Activated CD8-positive, alpha-beta memory T cell treated with anti-CD3 and anti-CD28 coated beads, Interleukin-2, amount 50 U/mL, for 24 hours (primary cell): Measurements from ENCODE around the gene VPREB3.

Experiments
- DNase-seq: peaks from one replicate; pipeline ENCODE4 v3.0.0-alpha.2; 2020; ENCODE audit errors: extremely low read depth

The VPREB3 gene

DNA sequence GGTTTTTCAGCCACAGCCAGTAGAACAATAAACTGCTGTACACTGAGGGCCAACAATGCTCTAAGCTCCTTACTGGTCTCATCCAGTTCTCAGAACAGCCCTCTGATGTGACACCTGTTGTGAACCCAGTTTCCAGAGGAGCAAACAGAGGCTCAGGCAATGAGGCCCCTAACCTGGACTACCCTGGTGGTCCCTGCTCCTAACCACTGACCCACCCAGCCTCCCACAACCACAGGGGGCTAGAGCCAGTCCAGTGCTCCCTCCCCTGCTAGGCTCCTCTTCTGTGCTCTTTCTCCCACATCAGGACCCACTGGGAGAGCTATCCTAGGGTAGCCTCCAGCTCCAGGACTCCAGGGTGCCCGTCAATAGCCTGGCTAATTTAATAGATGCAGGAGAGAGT lies 28.5 kb upstream of the VPREB3 start:
- DNase-seq = no peak

- no peak for DNase-seq
These were observed 28.0 kb upstream of the VPREB3 start for GRCh38 chr22:23782252-23782651.

DNA sequence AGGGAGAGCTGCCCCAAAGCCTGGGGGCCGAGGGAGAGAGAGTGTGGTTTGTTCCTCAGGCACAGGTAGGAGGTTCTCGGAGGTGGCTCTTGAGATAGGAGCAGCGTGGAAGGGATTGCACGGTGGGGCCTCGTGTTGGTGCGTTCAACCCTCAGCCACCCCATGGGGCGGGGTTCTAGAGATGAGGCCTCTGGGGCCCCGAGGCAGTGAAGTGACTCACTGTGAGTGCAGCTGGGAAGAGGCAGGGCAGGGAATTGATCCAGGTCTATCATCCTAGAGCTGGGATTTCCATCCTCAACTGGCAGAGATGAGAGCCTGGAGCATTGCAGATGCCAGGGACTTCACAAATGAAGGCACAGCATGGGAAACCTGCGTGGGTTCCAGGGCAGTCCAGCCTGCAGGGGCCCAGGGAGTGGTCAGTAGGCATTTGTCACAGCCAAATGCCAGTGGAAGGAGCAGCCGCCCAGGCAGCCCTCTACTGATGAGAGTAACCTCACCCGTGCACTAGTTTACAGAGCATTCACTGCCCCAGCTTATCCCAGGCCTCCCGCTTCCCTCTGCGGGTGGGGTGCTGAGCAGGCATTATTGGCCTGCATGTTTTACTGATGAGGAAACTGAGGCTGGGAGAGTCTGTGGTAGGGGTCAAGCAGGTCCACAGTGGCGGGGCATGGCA lies 27.4 kb upstream of the VPREB3 start:
- no peak for DNase-seq

DNA sequence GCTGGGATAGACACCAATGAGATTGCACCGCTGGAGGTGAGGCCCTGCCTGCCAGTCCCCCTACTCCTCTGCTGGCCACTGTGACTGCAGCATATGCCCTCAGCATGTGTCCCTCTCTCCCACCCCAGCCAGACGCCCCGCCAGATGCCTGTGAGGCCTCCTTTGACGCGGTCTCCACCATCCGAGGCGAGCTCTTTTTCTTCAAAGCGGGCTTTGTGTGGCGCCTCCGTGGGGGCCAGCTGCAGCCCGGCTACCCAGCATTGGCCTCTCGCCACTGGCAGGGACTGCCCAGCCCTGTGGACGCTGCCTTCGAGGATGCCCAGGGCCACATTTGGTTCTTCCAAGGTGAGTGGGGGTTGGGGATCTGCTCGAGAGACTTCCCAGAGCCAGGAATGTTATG lies 26.8 kb upstream of the VPREB3 start:
- DNase-seq = no peak

DNA sequence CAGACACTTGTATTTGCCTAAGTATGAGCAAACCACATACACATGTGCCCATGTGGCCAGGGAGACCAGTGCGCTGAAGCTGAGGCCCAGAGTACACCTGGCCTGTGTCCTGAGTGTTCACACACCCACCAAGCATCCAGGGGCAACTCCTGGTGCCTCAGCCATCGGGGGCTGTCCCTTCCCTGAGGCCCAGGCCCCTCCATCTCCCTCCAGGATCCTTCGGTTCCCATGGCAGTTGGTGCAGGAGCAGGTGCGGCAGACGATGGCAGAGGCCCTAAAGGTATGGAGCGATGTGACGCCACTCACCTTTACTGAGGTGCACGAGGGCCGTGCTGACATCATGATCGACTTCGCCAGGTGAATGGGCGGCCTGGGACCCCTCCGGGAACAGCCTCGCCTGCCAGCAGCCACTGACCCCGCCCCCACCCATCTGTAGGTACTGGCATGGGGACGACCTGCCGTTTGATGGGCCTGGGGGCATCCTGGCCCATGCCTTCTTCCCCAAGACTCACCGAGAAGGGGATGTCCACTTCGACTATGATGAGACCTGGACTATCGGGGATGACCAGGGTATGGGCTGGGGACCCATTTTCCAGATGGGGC lies 26.0 kb upstream of the VPREB3 start:
- no peak for DNase-seq

DNA sequence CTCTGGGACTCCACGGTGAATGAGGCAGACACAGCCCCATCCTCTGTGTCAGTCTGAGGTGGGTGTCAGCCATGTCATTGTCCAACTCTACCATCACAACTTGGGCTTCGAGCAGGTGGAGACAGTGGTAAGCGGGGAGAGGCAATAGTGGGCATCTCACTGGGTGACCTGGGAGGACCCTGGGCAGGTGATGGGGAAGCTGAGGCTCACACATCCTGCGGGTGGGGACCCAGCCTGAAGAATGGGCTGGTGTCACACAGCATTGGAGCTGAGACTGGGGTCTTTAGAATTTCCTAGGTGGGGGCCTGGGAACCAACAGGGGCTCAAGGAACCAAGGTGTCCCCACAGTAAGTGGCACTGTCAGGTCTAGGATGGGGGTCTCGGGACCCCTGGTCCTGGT lies 25.5 kb upstream of the VPREB3 start:
- DNase-seq = no peak

DNA sequence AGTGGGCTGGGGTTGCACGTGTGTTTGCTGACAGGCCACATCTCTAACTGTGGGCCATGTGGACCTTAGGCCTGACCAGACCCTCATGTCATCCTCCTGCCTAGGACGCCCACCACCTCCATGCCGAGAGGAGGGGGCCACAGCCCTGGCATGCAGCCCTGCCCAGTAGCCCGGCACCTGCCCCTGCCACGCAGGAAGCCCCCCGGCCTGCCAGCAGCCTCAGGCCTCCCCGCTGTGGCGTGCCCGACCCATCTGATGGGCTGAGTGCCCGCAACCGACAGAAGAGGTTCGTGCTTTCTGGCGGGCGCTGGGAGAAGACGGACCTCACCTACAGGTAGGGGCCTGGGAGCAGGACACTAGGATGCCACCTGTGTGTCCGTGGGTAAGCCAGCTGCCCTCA lies 24.9 kb upstream of the VPREB3 start:
- no peak for DNase-seq

DNA sequence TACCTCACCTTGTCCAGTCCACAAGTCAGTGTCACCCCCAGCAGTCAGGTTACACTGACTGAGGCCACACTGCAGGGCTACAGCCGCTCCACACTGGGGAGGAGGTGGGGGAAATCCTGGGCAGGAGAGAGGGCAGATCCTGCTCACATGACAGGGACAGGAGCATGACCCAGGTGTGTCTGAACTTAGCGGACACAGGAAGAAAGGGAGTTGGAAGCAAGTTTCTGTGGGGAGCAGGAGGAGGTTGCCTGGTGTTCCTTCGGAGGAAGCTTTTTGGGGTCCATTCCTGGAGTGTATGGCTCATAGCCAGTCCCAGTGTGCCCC lies 24.3 kb upstream of the VPREB3 start:
- no peak for DNase-seq

- no peak for DNase-seq
These were observed 23.8 kb upstream of the VPREB3 start for GRCh38 chr22:23777776-23778576.

DNA sequence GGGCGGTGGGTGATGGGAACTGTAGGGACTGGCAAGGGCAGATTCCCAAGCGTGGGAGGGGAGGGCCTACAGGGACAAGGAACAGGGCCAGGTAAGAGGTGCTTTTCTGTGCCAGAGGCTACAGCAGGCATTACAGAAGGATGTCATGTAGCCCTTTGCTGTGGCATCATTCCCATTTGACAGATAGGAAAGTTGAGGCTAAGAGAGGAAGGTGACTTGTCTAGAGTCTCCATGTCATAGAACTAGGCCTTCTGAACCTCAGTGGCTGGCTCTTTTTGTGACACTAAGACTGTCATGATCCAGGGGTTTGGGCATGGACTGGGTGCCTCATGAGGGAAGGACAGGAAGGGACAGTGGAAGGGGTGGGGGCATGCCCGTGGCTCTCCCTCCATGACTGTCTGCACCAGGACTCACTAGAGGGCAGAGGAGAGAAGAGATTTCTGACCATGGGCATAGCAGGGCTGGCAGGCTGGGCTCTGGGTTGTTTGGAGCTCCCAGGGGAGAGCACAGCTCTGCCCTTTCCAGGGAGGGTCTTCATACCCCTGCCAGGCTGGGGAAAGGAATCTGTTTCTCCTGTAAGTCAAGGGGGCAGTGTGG lies 21.7 kb upstream of the VPREB3 start:
- no peak for DNase-seq

DNA sequence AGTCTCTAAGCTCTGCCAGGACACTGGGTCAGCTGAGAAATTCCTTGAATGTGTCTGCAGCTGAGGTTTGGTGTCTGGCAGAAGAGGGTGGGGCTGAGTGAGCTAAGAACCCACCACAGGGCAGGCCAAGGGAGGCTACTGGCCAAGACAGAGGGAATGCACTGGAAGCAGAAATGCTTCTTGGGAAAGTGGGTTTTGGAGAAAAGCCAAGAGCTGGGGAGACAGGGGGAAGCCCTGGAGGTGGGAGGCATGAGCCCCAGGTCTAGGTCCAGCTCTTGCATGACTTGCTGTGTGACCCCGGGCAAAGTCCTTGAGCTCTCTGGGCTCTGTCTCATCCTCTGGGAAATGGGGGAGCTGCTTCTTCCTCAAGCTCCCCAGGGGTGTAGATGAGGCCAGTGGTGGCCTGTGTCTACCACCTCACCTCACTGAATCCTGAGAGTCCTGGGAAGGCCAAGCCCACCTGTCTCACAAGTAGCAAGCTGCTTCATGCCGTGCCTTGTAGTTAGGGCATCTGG lies 20.8 kb upstream of the VPREB3 start:
- DNase-seq = no peak

GRCh38 chr22:23774114-23774921 lies 20.1 kb upstream of the VPREB3 start:
- DNase-seq = no peak

GRCh38 chr22:23773483-23774113 lies 19.4 kb upstream of the VPREB3 start:
- DNase-seq = no peak

GRCh38 chr22:23772649-23773473 lies 18.6 kb upstream of the VPREB3 start, which contains the start of gene MMP11:
Gene MMP11, plus strand, starts transcription at chr22:23772849. Its CDS starts 22 bp downstream, at chr22:23772871.
- no peak for DNase-seq

DNA sequence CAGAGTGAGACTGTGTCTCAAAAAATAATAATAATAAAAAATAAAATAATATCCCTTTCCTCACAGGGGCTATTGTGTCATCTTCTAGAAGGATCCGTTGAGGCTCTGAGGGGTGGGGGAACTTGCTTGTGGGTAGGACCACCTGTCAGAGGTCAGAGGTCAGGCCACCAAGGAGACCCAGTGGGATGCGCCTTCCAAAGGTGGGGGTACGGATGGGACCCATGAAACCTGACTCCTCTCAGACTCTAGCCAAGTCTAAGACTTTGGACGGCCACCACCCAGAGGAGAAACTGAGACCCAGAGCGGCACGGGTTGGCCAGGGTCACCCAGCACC lies 18.1 kb upstream of the VPREB3 start:
- no peak for DNase-seq

DNA sequence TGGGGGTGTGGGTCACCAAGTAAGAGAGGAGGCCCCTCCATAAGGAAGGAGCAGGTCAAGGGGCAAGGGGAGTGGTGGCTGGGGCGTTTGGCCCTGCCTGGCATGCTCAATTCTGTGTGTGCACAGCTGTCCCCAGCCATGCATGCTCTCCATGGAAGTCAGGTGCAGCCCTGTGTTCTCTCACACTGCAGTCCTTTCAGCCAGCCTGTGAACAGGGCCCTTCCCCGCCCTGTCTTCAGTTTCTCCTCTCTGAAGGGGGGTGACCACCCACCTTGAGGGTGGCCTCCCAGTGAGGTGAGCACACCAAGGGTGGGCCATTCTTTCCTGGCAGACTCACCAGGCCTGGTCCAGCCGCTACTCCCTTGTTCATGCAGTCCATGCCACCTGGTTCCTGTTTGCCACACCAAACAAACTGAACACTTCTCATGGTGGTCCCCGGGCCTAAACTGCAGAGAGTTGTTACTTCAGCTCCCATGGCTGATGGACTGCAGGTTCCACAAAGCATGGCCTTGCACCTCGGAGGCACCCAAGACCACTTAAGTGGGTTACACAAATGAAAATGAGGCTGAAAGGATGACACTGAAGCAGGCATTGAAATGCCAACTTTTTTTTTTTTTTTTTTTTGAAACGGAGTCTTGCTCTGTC lies 15.2 kb upstream of the VPREB3 start:
- no peak for DNase-seq

- no peak for DNase-seq
These were observed 13.7 kb upstream of the VPREB3 start, which contains the start of gene CHCHD10 for GRCh38 chr22:23767673-23768548. Gene CHCHD10, minus strand, starts transcription at chr22:23767972. Its CDS starts 98 bp downstream, at chr22:23767874.

- DNase-seq = no peak
These were observed 13.1 kb upstream of the VPREB3 start for GRCh38 chr22:23767303-23767672.
